Endometrial microvascular endothelial cells (primary cell): Measurements from ENCODE around the gene TBC1D5. TPM values are rescaled to one million over a fixed set of nuclear protein-coding genes. Genes with fewer than 3 reads are reported as not detected.

Source experiments
- in situ Hi-C: cut with HindIII; loops from 2 replicates; pipeline ENCODE4 v1.10.0; 2017; ENCODE audit warnings: low sequenced_read_pairs, low pct_unique_long_range_greater_than_20kb; ENCODE audit errors: inconsistent ontology term
- total RNA-seq: library from RNA; depleted of rRNA; stranded (reverse); fragments of >200 nt; gene quantifications from one replicate; pipeline ENCODE4 v1.2.3, GENCODE V29; 2015; ENCODE audit errors: inconsistent ontology term

TBC1D5 gene
- total RNA-seq, 1 donor from 2014 or later, result 46.6 TPM

DNA sequence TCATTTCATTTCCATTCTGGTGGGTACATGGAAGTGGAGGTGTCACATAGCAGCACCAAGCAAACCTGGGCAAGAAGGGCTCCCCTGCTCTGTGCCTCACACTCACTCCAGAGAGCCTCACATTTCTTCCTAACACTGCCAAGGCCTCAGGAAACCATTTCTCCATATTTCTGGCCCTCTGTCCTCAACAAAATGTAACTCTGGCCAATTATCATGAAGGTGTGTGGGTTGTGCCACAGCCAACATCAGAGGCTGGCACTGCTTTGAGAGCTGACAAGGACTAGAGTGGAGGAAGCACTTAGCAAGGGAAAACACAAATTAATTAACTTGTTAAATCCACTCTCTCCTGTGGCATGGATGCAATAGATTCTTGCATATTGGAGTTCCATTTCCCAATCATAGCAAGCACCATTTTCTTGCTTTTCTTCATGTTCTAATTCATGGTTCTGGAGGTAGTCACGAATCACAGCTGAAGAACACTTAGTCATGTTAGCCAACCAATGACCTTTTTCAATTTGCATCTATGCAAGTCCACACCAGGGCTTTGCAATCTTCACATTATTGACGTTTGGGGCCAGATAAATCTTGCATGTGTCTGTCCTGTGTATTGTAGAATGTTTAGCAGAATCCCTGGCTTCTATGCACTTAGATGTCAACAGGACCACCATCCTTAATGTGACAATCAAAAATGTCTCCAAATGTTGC is 616.5 kb downstream of the TBC1D5 start:
- in situ Hi-C loops, result no loop called here

DNA sequence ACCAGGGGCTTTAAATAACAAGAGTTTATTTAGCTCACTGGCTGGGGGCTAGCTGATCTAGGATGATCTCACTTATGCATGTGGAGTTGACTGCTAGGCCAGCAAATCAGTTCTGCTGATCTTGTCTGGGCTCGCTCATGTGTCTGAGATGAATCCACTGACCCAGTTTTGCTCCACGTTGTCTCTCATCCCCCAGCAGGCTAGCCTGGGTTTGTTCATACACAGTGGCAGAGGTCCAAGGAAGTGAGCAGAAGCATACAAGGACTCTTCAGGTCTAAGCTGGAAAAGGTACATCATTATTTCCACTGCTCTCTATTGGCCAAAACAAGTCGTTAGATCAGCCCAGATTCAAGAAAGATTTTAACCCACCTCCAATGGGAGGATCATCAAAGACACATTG is 619.7 kb downstream of the TBC1D5 start:
- in situ Hi-C loops, result no loop called here

DNA sequence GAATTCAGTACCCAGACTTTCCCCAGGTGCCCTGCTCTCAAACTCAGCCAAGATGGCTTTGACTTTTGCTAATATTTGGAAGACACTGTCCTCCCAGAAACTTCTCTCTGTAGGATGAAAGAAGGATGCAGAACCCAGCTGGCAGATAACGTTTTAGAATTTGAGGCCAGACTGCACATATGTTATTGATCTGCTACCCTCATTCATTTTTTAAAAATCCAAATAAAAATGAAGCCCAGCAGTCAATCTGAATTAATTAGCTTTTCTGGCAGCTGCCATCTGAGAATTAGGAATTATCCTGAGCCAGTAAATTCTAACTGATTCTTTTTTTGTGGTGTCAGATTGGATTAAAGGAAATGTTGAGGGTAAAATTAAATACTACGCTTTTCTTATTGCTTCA is 621.1 kb downstream of the TBC1D5 start:
- in situ Hi-C loops, result no loop called here

DNA sequence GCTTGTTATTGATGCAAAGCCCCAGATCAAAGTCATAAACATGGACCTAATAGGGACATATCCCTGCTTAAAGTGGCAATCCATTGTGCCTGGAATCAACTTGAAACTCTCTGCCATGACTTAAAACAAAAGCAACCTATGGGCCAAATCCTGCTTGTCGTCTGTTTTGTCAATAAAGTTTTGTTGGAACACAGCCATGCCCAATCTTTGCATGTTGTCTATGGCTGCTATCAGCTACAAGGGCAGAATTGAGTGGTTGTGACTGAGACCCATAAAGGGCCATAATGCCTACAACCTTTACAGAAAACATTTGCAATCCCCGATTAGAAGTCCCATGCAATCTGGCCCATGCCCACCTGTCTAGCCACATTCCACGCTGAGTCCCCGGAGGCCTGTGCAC is 622.3 kb downstream of the TBC1D5 start:
- in situ Hi-C loops, result no loop called here

DNA sequence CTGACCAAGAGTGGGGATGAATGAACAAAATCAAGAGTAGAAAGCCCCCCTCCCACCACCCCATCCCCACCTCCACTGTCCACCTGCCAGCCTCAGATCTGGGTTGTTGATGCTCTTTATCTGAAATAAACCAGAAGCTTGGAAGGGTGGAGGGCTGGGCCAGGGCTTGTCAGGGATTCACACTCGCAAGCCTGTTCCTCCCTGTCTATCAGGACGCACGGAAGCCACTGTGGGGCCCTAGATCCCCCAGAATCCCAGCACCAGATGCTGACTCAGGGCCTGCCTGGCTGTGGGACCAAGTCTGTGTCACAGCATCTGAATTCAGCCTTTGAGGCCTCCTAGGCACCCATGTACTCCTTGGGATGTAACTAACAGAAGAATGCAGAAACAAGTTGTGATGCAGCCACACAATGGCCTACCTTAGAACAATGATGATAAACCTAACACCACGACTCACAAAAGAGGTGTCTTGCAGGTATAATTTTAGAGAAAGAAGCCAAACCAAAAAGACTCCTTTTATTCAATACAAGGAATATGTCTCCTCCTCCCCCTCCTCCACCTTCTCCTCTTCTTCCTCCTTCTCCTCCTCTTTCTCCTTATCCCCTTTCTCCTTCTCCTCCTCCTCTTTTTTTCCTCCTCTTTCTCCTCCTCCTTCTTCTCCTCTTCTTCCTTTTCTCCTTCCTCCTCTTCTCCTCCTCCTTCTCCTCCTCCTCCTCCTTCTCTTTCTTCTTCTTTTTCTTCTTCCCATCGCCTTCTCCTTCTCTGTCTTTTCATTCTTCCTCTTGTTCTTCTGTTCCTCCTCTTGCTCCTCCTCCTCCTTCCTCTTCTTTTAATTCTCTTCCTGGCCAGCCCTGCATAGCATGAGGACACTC is 623.0 kb downstream of the TBC1D5 start:
- in situ Hi-C loops, result no loop called here

DNA sequence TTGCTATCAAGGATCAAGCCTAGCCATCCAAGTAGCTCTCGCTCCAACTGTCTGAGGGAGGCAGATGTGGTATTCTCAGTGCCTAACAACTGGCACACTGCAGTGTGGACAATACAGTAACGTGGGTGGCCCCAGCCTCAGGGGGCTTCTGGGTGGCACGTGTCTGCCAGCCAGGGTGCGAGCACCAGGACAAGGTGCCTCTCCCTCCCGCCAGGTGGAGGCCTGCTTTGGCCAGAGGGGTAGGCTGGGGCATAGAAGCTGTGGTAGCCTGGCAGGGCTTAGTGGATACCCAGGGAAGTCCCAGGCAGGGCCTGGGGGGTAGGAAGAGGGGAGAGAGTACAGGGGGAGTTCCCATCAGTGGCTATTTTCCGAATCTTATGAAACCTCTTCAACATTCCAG is 623.7 kb downstream of the TBC1D5 start:
- in situ Hi-C loops, result no loop called here

DNA sequence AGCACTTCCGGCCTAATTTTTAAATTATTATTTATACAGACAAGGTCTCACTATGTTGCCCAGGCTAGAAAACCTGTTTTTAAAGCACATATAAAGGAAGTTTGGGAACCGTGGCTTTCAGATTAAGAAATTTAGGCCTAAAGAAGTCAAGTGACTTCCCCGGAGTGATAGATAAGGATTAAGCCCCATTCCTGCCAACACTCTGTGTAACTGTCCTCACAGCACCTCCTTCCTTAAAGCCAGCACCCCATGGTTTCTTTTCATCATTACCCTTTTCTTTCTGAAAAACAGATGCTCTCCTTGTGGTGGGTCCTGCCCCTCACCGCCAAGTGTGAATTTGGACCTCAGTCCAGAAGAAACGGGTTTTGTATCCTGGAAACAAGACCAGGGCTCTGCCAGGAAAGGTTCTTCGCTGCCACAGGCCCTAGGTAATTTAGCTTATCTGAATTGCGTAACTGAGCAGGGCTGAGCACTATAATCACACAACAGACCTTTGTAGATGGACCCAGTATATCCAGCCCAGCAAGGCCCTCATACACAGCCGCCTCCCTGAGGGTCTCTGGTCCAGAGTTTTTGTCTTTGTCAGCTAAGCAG is 626.3 kb downstream of the TBC1D5 start:
- in situ Hi-C loops, result no loop called here

DNA sequence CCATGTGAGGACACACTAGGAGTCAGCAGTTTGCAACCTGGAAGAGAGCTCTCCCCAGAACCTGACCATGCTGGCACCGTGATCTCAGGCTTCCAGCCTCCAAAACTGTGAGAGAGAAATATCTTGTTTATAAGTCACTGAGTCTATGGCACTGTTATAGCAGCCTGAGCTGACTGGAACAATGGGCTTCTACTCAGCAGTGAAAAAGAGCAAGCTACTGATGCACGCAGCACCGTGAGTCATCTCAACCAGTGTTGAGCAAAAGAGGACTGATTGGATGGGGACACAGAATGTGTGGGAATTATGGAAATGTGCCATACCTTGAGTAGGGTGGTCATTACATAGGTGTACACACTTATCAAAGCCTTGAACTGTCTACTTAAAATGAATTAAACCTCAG is 627.2 kb downstream of the TBC1D5 start:
- in situ Hi-C loops, result no loop called here

DNA sequence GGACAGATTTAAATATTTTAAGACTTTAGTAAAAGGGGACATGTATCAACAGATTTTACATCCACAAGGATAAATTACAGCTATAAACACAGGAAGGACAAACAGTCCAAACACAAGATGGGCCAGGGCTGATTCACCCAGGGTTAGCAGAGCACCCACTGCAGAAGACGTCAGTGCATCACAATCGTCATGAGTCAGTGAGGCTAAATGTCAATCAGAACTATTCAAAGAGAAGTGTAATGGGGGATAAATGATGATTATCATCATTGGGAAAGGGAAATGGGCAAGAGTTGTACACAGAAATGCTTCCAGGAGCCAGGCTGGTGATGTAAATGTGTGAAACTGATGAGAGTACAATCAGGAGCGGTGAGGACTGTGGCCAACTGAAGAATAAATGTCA is 630.8 kb downstream of the TBC1D5 start:
- in situ Hi-C loops, result no loop called here

DNA sequence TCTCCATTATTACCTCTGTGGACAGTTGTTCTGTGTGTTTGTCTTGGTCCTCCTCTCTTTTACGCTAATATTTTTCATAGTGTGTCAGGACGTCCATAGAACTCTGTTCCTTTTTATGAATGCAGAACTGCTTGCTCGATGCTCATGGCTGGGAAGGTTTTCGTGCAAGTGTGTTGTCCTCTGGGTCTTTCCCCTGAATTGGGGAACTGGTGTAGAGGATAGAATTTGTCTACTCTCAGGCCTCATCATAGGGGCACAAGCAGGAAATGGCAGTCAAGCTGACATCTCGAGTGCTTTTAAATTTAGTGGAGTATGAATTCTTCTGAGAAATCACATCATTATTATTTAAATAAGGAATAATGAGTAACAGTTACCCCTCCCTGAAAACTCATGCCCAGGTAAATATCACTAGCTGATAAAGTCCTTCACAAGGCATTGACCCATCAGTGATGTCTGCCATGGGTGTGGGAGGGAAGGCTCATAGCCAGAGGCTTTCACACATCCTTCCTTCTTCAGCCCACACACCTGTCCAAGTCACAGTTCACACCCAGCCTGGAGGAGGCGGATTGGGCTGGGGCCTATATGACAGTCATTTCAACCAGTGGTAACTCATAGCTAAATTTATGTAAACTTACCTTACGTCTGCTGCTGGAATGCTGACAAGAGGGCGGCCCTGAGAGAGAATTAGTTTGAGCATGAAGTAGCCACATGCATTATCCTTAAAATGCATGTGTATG is 631.6 kb downstream of the TBC1D5 start:
- in situ Hi-C loops, result no loop called here
